GM12864 (cell line): ENCODE data around the gene OTUD3.

Experiments used
- DNase-seq: peaks from one replicate; pipeline ENCODE4 v3.0.0-alpha.2; 2011; ENCODE audit warnings: low read depth
- H3K4me3 ChIP-seq: 2 replicates; pipeline ENCODE4 v1.5.1; 2011; ENCODE audit warnings: mild to moderate bottlenecking, low read depth, low read length, control low read depth
- CTCF ChIP-seq: IDR thresholded peaks from 2 replicates; pipeline ENCODE4 v1.5.1; 2011; ENCODE audit warnings: low read depth, mild to moderate bottlenecking, moderate library complexity, low read length, control low read depth, inconsistent platforms; ENCODE audit errors: missing control alignments

The OTUD3 gene

DNA sequence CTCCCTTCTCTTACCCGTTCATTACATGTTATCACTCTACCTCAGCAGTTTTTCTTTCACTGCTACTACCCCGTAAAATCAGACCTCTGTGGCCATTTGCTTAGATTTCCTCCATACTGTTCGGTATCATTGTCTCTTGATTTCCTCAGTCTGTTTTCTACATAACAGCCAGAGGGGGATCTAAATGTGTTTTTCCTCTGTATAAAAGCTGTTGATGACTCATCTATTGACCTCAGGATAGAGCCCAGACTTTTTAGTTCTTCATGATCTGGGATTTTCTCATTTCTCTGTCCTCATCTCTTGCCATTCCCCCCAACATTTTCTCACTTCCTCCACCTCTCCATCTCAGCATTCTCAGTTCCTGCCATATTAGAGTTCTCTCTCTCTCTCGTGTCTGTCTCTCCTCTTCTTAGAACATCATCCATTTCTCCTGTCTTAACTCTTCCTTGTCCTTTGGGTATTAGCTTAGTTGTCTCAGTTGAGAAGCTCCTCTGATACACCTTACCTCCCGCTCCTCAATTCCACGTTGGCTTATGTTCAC lies 10.5 kb downstream of the OTUD3 start:
- no peak for TF ChIP-seq CTCF
- DNase-seq = no peak
- no peak overlapping the region for H3K4me3 ChIP-seq

- no peak overlapping the region for H3K4me3 ChIP-seq
- TF ChIP-seq CTCF = no peak
- no peak for DNase-seq
Observed at GRCh38 chr1:19893687-19894086, 11.5 kb downstream of the OTUD3 start.

DNA sequence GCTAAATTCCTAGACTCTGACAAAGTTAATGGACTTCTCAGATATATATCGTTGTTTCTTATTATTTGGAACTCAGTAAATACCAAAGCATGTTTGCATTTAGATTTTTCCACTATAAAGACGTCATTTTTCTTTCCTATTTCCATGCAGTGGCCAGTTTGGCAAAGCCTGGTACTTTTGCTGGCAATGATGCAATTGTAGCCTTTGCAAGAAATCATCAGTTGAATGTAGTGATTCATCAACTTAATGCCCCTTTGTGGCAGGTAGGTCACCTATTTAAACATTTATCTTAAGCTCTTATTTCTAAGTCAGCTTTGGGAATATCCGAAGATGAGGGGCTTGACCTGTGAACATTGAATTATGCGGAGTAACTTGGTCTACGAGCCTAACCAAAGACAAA lies 12.0 kb downstream of the OTUD3 start:
- DNase-seq = no peak
- TF ChIP-seq CTCF = no peak
- H3K4me3 ChIP-seq = no peak overlapping the region

GRCh38 chr1:19901653-19902052 lies 19.5 kb downstream of the OTUD3 start:
- H3K4me3 ChIP-seq = no peak overlapping the region
- DNase-seq = no peak
- TF ChIP-seq CTCF = no peak

- TF ChIP-seq CTCF = no peak
- DNase-seq = no peak
- H3K4me3 ChIP-seq = no peak overlapping the region
Observed at GRCh38 chr1:19903621-19904020, 21.4 kb downstream of the OTUD3 start.

- no peak overlapping the region for H3K4me3 ChIP-seq
- DNase-seq = no peak
- no peak for TF ChIP-seq CTCF
Observed at GRCh38 chr1:19907456-19907855, 25.3 kb downstream of the OTUD3 start.

DNA sequence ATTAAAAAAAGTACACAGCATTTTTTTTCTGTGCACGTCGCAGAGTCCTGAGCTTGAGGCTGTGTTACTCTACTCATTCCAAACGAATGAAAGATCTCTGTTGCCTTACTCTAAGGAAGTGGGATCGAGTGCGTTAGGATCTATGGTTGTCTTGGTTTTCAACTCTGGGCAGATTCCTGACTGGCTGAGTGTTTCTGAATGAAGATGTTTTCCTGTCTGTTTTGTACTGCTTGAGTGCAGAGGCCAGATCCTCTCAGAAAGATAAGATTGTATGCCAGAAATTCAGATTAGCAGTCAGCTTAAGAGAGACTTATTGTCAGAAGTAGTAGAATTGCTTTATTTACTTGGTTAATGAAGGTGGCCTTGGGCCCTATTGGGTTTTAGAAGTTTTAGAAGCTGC lies 27.2 kb downstream of the OTUD3 start:
- TF ChIP-seq CTCF = no peak
- H3K4me3 ChIP-seq = no peak overlapping the region
- no peak for DNase-seq
